PC-3 (cell line): ENCODE measurements around the gene MLC1.

ENCODE experiments used
- CTCF ChIP-seq: fragments of 300-600 bp; sonication (generic); conservative IDR thresholded peaks from 2 replicates; pipeline ENCODE4 v1.5.1; 2017; ENCODE audit warnings: antibody characterized with exemption, low read depth, mild to moderate bottlenecking, low read length
- EZH2 ChIP-seq: fragments of 300-600 bp; sonication (generic); IDR thresholded peaks from one replicate; pipeline ENCODE4 v1.6.1; 2017; ENCODE audit warnings: antibody characterized with exemption, mild to moderate bottlenecking, low read length; ENCODE audit not compliant: unreplicated experiment

- TF ChIP-seq CTCF (no peak), EZH2 (no peak)
Measured at GRCh38 chr22:50117168-50117762, 32.0 kb upstream of the MLC1 start.
